Ureter (tissue), 1 donor: ENCODE results near the gene RAMP3. TPM values are rescaled to one million over a fixed set of nuclear protein-coding genes. Genes with fewer than 3 reads are reported as not detected.

Experiments
- DNase-seq: peaks from one replicate; pipeline ENCODE4 v3.0.0-alpha.2; 2020; ENCODE audit warnings: low spot score
- total RNA-seq: library from RNA; stranded (reverse); gene quantifications from one replicate; pipeline ENCODE4 v1.2.4, GENCODE V29; 2023
- donor health status: DM: yes; HTN: yes; CAD: no.

The RAMP3 gene
- total RNA-seq, 1 donor from 2014 or later: 47.2 TPM

DNA sequence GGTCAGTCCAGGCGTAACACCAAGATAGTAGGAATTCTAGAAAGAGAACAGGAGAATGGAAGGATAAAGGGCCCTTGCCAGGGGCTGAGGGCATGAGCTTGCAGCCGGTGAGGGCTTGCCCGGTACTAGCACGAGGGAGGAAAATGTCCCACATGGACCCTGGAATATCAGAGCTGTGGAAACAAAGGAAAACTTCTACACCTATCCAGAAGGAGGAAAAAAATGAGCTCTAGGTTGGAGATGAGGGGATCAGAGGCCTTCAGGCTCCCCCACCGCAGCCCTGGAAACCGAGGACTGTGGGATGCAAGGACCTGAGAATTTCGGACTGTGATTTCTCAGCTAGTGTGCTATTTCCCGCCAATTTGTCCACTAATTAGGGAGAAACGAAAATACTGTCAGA is 22.1 kb downstream of the RAMP3 start:
- no peak for DNase-seq

- DNase-seq: no peak
Measured at GRCh38 chr7:45180084-45180986, 22.7 kb downstream of the RAMP3 start.

GRCh38 chr7:45181286-45181960 is 23.8 kb downstream of the RAMP3 start:
- no peak for DNase-seq

- DNase-seq: no peak
Measured at GRCh38 chr7:45181991-45182855, 24.6 kb downstream of the RAMP3 start.

DNA sequence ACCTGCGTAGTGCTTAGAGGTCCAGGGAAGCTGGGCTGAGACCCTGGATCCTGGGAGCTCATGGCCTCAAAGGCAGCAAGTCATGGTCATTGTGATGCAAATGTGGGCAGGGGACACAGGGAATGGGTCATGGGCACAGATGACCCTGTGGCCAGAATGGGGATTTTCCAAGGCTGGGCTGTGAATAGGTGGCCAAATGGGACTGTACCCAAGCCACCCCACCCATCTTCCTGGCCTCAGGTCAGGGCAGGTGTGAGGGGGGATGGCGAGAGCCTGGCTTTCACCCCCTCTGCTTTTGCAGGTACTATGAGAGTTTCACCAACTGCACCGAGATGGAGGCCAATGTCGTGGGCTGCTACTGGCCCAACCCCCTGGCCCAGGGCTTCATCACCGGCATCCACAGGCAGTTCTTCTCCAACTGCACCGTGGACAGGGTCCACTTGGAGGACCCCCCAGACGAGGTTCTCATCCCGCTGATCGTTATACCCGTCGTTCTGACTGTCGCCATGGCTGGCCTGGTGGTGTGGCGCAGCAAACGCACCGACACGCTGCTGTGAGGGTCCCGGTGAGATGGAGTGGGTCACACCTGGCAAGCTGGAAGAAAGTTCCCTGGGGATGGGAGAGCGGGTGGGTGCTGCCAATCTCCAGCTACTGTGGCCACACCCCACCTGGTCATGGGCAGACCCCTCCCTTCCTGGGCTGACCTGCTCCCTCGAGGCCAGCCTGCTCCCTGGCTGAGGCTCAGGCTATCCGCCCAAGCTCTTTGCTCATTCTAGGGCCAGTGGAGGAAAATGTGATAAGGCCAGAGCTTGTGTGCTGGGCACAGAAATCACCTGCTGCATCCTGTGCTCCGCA is 25.5 kb downstream of the RAMP3 start:
- DNase-seq: peak; percentile 17

GRCh38 chr7:45183711-45184210 is 26.2 kb downstream of the RAMP3 start:
- peak; percentile 14 for DNase-seq

DNA sequence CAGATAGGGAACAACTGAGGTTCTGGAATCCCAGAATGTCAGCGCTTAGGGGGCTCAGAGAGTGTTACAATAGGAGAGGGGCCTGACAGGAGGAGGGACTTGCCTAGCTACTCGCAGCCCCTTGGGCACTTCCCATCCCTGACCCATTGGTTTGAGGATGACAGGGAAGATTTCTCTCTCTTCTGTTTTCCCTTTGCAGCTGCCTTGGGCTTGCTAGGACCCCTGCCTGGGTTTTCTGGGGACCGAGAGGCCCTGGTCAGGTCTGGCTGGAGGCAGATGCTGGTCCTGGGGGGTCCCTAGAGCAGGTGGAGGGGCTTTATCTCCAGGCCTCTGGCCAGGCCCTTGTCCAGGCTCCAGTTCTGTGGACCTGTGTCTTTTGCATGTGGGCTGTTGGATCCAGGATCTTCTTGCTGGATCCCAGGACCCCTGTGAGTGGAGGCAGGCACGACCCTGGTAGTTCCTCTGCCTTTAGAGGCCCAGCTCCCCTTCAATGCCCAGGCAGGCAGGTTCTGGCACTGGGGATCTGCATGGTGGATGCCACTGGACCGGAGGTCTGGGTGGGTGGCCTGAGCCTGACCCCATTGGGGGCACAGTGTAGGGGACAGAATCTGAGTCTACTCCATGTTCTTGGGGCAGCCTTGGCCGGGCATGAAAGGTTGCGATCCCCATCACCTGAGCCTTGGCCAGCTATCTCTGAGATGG is 26.9 kb downstream of the RAMP3 start:
- DNase-seq: peak; percentile 37

DNA sequence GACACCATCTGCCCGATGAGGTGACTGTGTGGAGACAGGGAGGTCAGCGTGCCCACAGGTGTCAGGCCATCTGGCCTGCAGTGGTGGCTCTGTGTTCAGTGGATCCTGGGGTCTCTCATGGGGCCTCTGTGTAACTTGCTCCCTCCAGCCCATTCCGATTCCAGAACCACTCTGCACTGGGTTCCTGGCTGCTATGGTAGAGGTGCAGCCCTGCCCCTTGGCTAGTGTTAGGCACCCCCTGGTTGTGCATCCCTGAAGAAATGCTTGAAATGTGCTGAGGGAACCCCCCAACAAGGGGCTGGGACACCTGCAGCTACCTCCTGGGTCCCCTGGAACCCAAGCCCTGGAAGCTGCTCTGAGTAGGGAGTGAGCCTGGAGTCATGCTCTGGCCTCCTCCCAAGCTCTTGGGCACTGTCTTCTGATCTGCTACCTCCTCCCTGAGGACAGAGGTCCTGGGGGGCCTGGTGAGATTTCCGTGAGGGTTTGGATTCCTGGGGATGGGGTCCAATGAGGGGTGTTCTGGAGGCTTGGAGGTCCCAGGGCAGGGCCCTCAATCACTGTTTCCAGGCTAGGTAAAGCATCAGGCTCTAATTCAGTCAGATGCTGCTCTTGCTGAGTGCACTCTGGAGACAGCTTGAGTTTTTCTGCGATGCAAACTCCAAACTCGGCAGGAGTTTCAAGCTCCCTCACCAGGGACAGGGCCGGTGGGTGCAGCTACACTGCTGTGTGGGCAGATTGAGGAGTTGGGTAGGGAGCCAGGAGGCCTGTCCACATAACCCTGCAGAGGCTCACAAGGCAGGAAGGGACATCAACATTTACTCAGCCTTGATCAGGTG is 27.7 kb downstream of the RAMP3 start:
- no peak for DNase-seq

- no peak for DNase-seq
Measured at GRCh38 chr7:45185864-45186250, 28.3 kb downstream of the RAMP3 start.

GRCh38 chr7:45186261-45186813 is 28.7 kb downstream of the RAMP3 start:
- no peak for DNase-seq

- peak; percentile 27 for DNase-seq
Measured at GRCh38 chr7:45187089-45187945, 29.7 kb downstream of the RAMP3 start.

DNA sequence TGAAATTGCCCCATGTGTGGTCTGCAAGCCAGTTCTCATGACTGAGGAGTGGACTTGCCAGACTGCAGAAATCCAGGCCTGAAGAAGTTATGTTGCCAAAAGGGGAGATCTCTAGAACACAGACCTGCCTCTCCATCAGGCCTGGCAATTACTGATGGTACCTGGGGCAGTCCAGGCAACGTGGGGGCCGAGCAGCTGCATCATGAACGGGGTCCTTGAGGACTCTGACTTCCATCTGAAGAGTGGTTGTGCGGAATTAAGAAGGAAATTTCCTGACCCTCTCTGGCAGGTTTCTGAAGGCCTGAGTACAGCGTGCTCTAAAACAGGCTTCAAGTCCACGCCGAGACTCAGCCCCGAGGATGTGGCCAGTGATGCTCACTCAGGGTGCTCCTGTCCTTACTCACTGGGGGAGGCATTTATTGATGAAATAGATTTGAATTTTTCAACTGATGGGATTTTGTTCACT is 30.4 kb downstream of the RAMP3 start:
- DNase-seq: peak; percentile 42

GRCh38 chr7:45188736-45189135 is 31.1 kb downstream of the RAMP3 start:
- peak; percentile 27 for DNase-seq

- DNase-seq: peak; percentile 29
Measured at GRCh38 chr7:45189151-45189970, 31.8 kb downstream of the RAMP3 start.

GRCh38 chr7:45190406-45191165 is 33.0 kb downstream of the RAMP3 start:
- DNase-seq: peak; percentile 39

DNA sequence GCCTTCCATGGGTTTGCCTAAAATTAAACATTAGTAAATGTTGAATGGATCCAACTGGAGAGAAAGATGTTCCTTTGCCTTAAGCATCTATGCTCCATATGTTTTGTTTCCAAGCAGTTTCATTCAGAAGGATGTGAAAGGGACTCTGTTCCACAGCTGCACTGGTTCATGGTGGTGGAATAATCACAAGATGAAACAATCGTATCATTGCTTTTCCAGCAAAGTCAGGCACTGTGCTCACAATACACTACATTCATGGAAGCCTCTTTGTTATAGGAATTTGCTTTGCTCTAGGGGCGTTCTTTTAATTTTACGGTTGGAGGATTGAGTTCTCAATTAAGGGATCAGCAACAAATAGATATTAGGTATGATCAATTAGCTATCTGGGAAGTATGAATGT is 33.8 kb downstream of the RAMP3 start:
- DNase-seq: no peak
